ENCODE measurements around the gene MATN4. TPM values are rescaled to one million over a fixed set of nuclear protein-coding genes. Genes with fewer than 3 reads are reported as not detected.

The MATN4 gene
- total RNA-seq, 1 experiment from 2014 or later: 0.64 TPM

GRCh38 chr20:45251884-45252560 is 56.1 kb downstream of the MATN4 start:
- H3K4me3 ChIP-seq (replicated peaks in 1 of 2; ENCODE audit: low read depth in 1 of 2, low read length in 2 of 2): no peak overlapping the region
- DNase-seq (ENCODE audit: low read depth, low spot score): no peak
- H3K27me3 ChIP-seq (ENCODE audit: insufficient read depth, low read length): peaks cover 23% of the 10 kb centered on the region
- no TSS peak for BruUV-seq (replicated peaks)
- TF ChIP-seq ZFX (IDR thresholded peaks at IDR 0.05): no peak
- TF ChIP-seq SIN3A (IDR thresholded peaks at IDR 0.05; ENCODE audit: low read depth): no peak
- TF ChIP-seq SRF (IDR thresholded peaks at IDR 0.05; ENCODE audit: low read depth): no peak
- no peak for TF ChIP-seq CEBPB (IDR thresholded peaks at IDR 0.05; ENCODE audit: low read depth)
- no peak for TF ChIP-seq POLR2A (IDR thresholded peaks at IDR 0.05; ENCODE audit: borderline replicate concordance, extremely low read depth, insufficient read depth, insufficient read length)
- TF ChIP-seq EZH2phosphoT487 (IDR thresholded peaks at IDR 0.05; ENCODE audit: borderline replicate concordance): no peak
- TF ChIP-seq ZNF274 (IDR thresholded peaks at IDR 0.05; ENCODE audit: low read depth, low read length): no peak
- no peak for TF ChIP-seq MAX (IDR thresholded peaks at IDR 0.05)
- TF ChIP-seq RAD21 (IDR thresholded peaks at IDR 0.05; ENCODE audit: low read depth): no peak
- TF ChIP-seq TCF7L2 (IDR thresholded peaks at IDR 0.05; ENCODE audit: borderline replicate concordance, extremely low read depth, insufficient read depth, insufficient read length): no peak
- TF ChIP-seq POLR2AphosphoS5 (IDR thresholded peaks at IDR 0.05; ENCODE audit: low read depth, low read length): no peak
- no peak for TF ChIP-seq EZH2 (IDR thresholded peaks at IDR 0.05)
- no peak overlapping the region for H2AFZ ChIP-seq (ENCODE audit: low read depth, low read length, poor library complexity, severe bottlenecking)
- H3K4me1 ChIP-seq (ENCODE audit: control insufficient read depth in 1 of 2, insufficient read depth in 2 of 2, low read length in 2 of 2): peaks cover 10 to 11% of the 10 kb centered on the region in 2 experiments; a peak in 2 of 4 replicates
- H3K36me3 ChIP-seq (ENCODE audit: control insufficient read depth in 1 of 2, insufficient read depth in 2 of 2, low read length in 2 of 2): no peaks in the 10 kb centered on the region
- RAD21 ChIA-PET (ENCODE audit: low non-redundant PET in 1 of 2, low total read pairs in 2 of 2, uncharacterized antibody in 2 of 2, unreplicated experiment in 2 of 2): no interaction called here
- POLR2A ChIA-PET: no interaction called here
- no peaks in the 10 kb centered on the region for H3K9me2 ChIP-seq (ENCODE audit: insufficient read depth)
- no peaks in the 10 kb centered on the region for H3K9me3 ChIP-seq (ENCODE audit: control insufficient read depth in 1 of 2, insufficient read depth in 1 of 2, low read depth in 1 of 2, low read length in 2 of 2)
- H4K20me1 ChIP-seq (ENCODE audit: insufficient read depth): no peaks in the 10 kb centered on the region
- intact Hi-C loops (cut with micrococcal nuclease): no loop called here
- no peak overlapping the region for H3K27ac ChIP-seq (ENCODE audit: low read depth, low read length)
- ATAC-seq: no peak
- no peak overlapping the region for H3K9ac ChIP-seq (ENCODE audit: low read length)
- H3K4me2 ChIP-seq (ENCODE audit: low read length): no peak overlapping the region
- CTCF ChIA-PET: interaction anchor here (1.8 kb wide), 1 partner anchor 39 kb away, joined by 4 read pairs; no protein-coding TSS in a partner anchor
- no peaks in the 10 kb centered on the region for H3K79me2 ChIP-seq (ENCODE audit: insufficient read depth, low read length)
